Keratinocyte (primary cell): Measurements from ENCODE around the gene CDH13.

Experiments
- CTCF ChIP-seq, 3 experiments: IDR thresholded peaks in 1 of 3; conservative IDR thresholded peaks in 1 of 3; optimal IDR thresholded peaks in 1 of 3; 2 replicates in 2 of 3; 3 replicates in 1 of 3; pipeline versions ENCODE3 to v1.5.1; 2011; ENCODE audit warnings: low read length in 3 of 3, mild to moderate bottlenecking in 3 of 3, moderate library complexity in 2 of 3, control low read depth in 1 of 3, inconsistent platforms in 1 of 3; ENCODE audit not compliant: insufficient read depth in 2 of 3; ENCODE audit errors: extremely low read depth in 1 of 3
- EZH2 ChIP-seq: IDR thresholded peaks from one replicate; pipeline ENCODE4 v1.6.1; 2012; ENCODE audit warnings: inconsistent platforms, mild to moderate bottlenecking, low read length, moderate library complexity

- TF ChIP-seq CTCF (optimal IDR thresholded peaks at IDR 0.05 in 1 of 3, IDR thresholded peaks at IDR 0.05 in 1 of 3, conservative IDR thresholded peaks at IDR 0.05 in 1 of 3; ENCODE audit: extremely low read depth in 1 of 3, insufficient read depth in 2 of 3, low read length in 3 of 3): no peak
- TF ChIP-seq EZH2: no peak
These were observed 618.3 kb downstream of the CDH13 start for GRCh38 chr16:83245061-83245460.
